A204.1 (cell line): ENCODE data around the gene EVA1C.

Source experiments
- FAIRE-seq: peaks from 2 replicates; lab custom pipeline; 2012; peaks lifted over from hg19 to GRCh38; lab: Jason Lieb, UNC

Gene EVA1C

DNA sequence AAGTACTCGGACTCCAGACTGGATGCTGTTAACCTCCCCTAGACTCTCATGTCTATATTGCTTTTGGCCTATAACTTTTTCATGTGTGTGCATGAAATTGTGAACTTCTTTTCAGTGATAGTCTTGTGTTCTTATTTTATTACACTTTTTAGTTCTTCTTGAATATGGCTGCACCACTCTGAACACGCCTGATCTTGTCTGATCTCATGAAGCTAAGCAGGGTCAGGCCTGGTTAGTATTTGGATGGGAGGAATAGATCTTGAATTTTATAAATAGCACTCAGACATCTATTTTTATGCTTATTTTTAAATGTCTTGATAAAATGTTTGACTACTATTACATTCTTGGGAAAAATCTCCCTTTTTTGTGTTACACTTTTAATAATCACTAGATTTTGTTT, 150.4 kb downstream of the EVA1C start:
- no peak for FAIRE-seq
